B cell (primary cell): ENCODE measurements around the gene BCAP29. TPM values are rescaled to one million over a fixed set of nuclear protein-coding genes. Genes with fewer than 3 reads are reported as not detected.

Source experiments
- ATAC-seq: fragments of 200-7000 bp; cut with Tn5 transposase; one replicate; pipeline ENCODE4 v1.10.0; 2021; ENCODE audit warnings: low read depth, mild to moderate bottlenecking, moderate number of reproducible peaks, moderate library complexity
- CTCF ChIA-PET: fragments of 350-600 bp; sonication (Branson Sonifier 250); formaldehyde crosslinking; loops from one replicate; lab custom pipeline; 2021; ENCODE audit warnings: antibody characterized with exemption, inconsistent platforms; lab: Charles Lee
- POLR2A ChIA-PET: fragments of 350-600 bp; sonication (Branson Sonifier 250); formaldehyde crosslinking; loops from one replicate; lab custom pipeline; 2021; ENCODE audit warnings: antibody characterized with exemption; lab: Charles Lee
- DNase-seq: peaks from one replicate; pipeline ENCODE4 v3.0.0; 2013
- H2AFZ ChIP-seq: 2 replicates; pipeline ENCODE4 v1.6.1; 2012; ENCODE audit warnings: mild to moderate bottlenecking, low read depth, low read length; ENCODE audit not compliant: insufficient read depth, poor library complexity, severe bottlenecking
- H3K27ac ChIP-seq, 2 donors: 1 replicate in 1 of 2; 2 replicates in 1 of 2; pipeline ENCODE4 v1.5.1; 2012 to 2013; ENCODE audit warnings: low read length in 2 of 2, mild to moderate bottlenecking in 2 of 2, moderate library complexity in 1 of 2
- H3K27me3 ChIP-seq, 4 experiments: fragments of 200-600 bp in 1 of 4; sonication (generic) in 1 of 4; replicated peaks in 1 of 4; 1 replicate in 2 of 4; 2 replicates in 2 of 4; pipeline versions ENCODE4 v1.6.1 to v1.7.0; 2013 to 2016; ENCODE audit warnings: low read length in 3 of 4, mild to moderate bottlenecking in 2 of 4, mixed read lengths in 1 of 4, moderate library complexity in 1 of 4; ENCODE audit not compliant: insufficient read depth in 4 of 4, control insufficient read depth in 3 of 4; ENCODE audit errors: control extremely low read depth in 1 of 4
- H3K36me3 ChIP-seq, 2 experiments: replicated peaks in 1 of 2; 1 replicate in 1 of 2; 2 replicates in 1 of 2; pipeline versions ENCODE4 v1.6.1 to v1.7.1; 2013; ENCODE audit warnings: low read length in 1 of 2; ENCODE audit not compliant: insufficient read depth in 2 of 2, control insufficient read depth in 1 of 2; ENCODE audit errors: control extremely low read depth in 1 of 2, extremely low read depth in 1 of 2
- H3K4me1 ChIP-seq, 2 donors: fragments of 200-600 bp in 1 of 2; sonication (generic) in 1 of 2; 1 replicate in 1 of 2; 2 replicates in 1 of 2; pipeline versions ENCODE4 v1.5.1 to v1.6.1; 2013 to 2017; ENCODE audit warnings: low read length in 2 of 2; ENCODE audit not compliant: control insufficient read depth in 2 of 2, insufficient read depth in 2 of 2
- H3K4me2 ChIP-seq: replicated peaks from 2 replicates; pipeline ENCODE3; 2012; ENCODE audit warnings: mild to moderate bottlenecking, low read depth, low read length; ENCODE audit not compliant: poor library complexity, severe bottlenecking
- H3K4me3 ChIP-seq, 5 experiments: fragments of 200-600 bp in 1 of 5; sonication (generic) in 1 of 5; 1 replicate in 3 of 5; 2 replicates in 2 of 5; pipeline versions ENCODE4 v1.5.1 to v1.7.0; 2011 to 2016; ENCODE audit warnings: low read length in 4 of 5, mild to moderate bottlenecking in 4 of 5, low read depth in 2 of 5, control low read depth in 1 of 5, moderate library complexity in 1 of 5; ENCODE audit not compliant: insufficient read depth in 1 of 5; ENCODE audit errors: control extremely low read depth in 1 of 5, extremely low read depth in 1 of 5
- H3K79me2 ChIP-seq: fragments of 200-600 bp; sonication (generic); one replicate; pipeline ENCODE4 v1.6.0; 2016; ENCODE audit warnings: low read length; ENCODE audit not compliant: control insufficient read depth, insufficient read depth
- H3K9ac ChIP-seq: fragments of 200-600 bp; sonication (generic); 2 replicates; pipeline ENCODE4 v1.6.1; 2017; ENCODE audit warnings: mild to moderate bottlenecking, low read length, moderate library complexity
- H3K9me3 ChIP-seq, 3 donors: one replicate each; pipeline versions ENCODE4 v1.6.1 to v1.7.1; 2013; ENCODE audit warnings: low read length in 2 of 3; ENCODE audit not compliant: control insufficient read depth in 2 of 3, insufficient read depth in 1 of 3; ENCODE audit errors: control extremely low read depth in 1 of 3
- H4K20me1 ChIP-seq: 2 replicates; pipeline ENCODE4 v1.6.0; 2012; ENCODE audit warnings: mild to moderate bottlenecking, low read length; ENCODE audit not compliant: insufficient read depth, control insufficient read depth, poor library complexity, severe bottlenecking
- H3K27ac Mint-ChIP-seq: one replicate; pipeline ENCODE4 v1.8.0; 2021; ENCODE audit warnings: mixed read lengths
- H3K27me3 Mint-ChIP-seq: one replicate; pipeline ENCODE4 v1.8.0; 2021; ENCODE audit warnings: mixed read lengths
- H3K4me1 Mint-ChIP-seq: one replicate; pipeline ENCODE4 v1.8.0; 2021; ENCODE audit warnings: mixed read lengths
- H3K4me3 Mint-ChIP-seq: one replicate; pipeline ENCODE4 v1.8.0; 2021; ENCODE audit warnings: mixed read lengths
- H3K9me3 Mint-ChIP-seq: one replicate; pipeline ENCODE4 v1.8.0; 2022; ENCODE audit warnings: mixed read lengths; ENCODE audit not compliant: insufficient read depth
- CTCF ChIP-seq: fragments of 200-600 bp; IDR thresholded peaks from one replicate; pipeline ENCODE4 v1.8.0; 2022; ENCODE audit warnings: antibody characterized with exemption, mild to moderate bottlenecking
- EZH2 ChIP-seq: IDR thresholded peaks from 2 replicates; pipeline ENCODE4 v1.6.1; 2012; ENCODE audit warnings: borderline replicate concordance, low read depth, mild to moderate bottlenecking, moderate library complexity, low read length; ENCODE audit not compliant: insufficient read depth, poor library complexity, severe bottlenecking
- WGBS: methylation state at CpG from one replicate; pipeline ENCODE4 v1.1.5; 2013; ENCODE audit warnings: missing lambda C conversion rate; ENCODE audit not compliant: insufficient coverage; 5-methylcytosine and 5-hydroxymethylcytosine counted together
- intact Hi-C: fragments of 100-400 bp; cut with micrococcal nuclease; formaldehyde crosslinking; loops from one replicate; pipeline ENCODE4 v1.10.0; 2022
- polyA minus RNA-seq: library from RNA; depleted of rRNA, polyadenylated mRNA; stranded (reverse); fragments of >200 nt; gene quantifications from 2 replicates; pipeline ENCODE4 v1.2.3, GENCODE V29; 2012
- polyA plus RNA-seq: library from polyadenylated mRNA; depleted of rRNA; stranded (reverse); fragments of >200 nt; gene quantifications from 2 replicates; pipeline ENCODE4 v1.2.3, GENCODE V29; 2012
- total RNA-seq, 2 donors: library from RNA; stranded (reverse); fragments of 120-200 nt in 1 of 2; gene quantifications; 1 replicate in 1 of 2; 2 replicates in 1 of 2; pipeline versions ENCODE4 v1.2.3 to v1.2.4, GENCODE V29; 2013 to 2022

BCAP29 gene
- 27.3 and 31.8 TPM in 2 replicates for total RNA-seq
- total RNA-seq (2013), result 47.4 TPM
- polyA plus RNA-seq, result 24.6 and 32.5 TPM in 2 replicates
- 4.5 and 8.1 TPM in 2 replicates for polyA minus RNA-seq

GRCh38 chr7:107579885-107580715, at the start of gene BCAP29:
Gene BCAP29 (plus strand): TSS chr7:107580246. CDS start chr7:107580773, 527 bp downstream.
- H3K4me1 ChIP-seq, result peaks cover 4 to 7% of the 10 kb centered on the region in 2 donors
- H3K27ac ChIP-seq, result peak within 1 kb of the TSS; percentile 66 to 80
- POLR2A ChIA-PET, result interaction anchor here (0.6 to 2.2 kb wide), 3 partner anchors 16 to 102 kb away, joined by 3 to 6 read pairs (median 3); partner anchors contain the start of genes COG5 and DUS4L
- no peak for TF ChIP-seq EZH2
- no peak for TF ChIP-seq CTCF
- Mint-ChIP-seq H3K4me3 (peak within 1 kb of the TSS; percentile 85), H3K4me1 (peaks cover 23% of the 10 kb centered on the region), H3K27ac (peak within 1 kb of the TSS; percentile 79), H3K27me3 (no peaks in the 10 kb centered on the region), H3K9me3 (no peaks in the 10 kb centered on the region)
- WGBS, result under 1% methylated on average over 83 of the region's 89 CpGs
- H3K4me2 ChIP-seq, result peak within 1 kb of the TSS; percentile 85
- intact Hi-C loops, result loop anchor here (1.0 to 5.0 kb wide), 6 partner anchors 16 to 413 kb away; partner anchors contain the start of genes HBP1 and SLC26A4
- peak within 1 kb of the TSS; percentile 75 to 93 (median 85) for H3K4me3 ChIP-seq
- ATAC-seq (peak; percentile 98), DNase-seq (peak; percentile 87)
- peak within 1 kb of the TSS; percentile 94 for H3K9ac ChIP-seq
- H2AFZ ChIP-seq, result peak within 1 kb of the TSS; percentile 98
- H3K36me3 ChIP-seq, result peaks cover 2 to 4% of the 10 kb centered on the region in 2 experiments
- CTCF ChIA-PET, result interaction anchor here (0.9 to 1.5 kb wide), 6 partner anchors 58 to 163 kb away, joined by 3 to 7 read pairs (median 3); no protein-coding TSS in a partner anchor
- H3K27me3 ChIP-seq, result no peaks in the 10 kb centered on the region
- no peaks in the 10 kb centered on the region for H4K20me1 ChIP-seq
- peaks cover 5% of the 10 kb centered on the region for H3K79me2 ChIP-seq
- no peaks in the 10 kb centered on the region for H3K9me3 ChIP-seq

- no peak overlapping the region for H3K4me2 ChIP-seq
- TF ChIP-seq EZH2 (no peak), CTCF (no peak)
- DNase-seq (no peak), ATAC-seq (no peak)
- no peaks in the 10 kb centered on the region for H3K27me3 ChIP-seq
- H3K27me3 Mint-ChIP-seq, result no peaks in the 10 kb centered on the region
- H3K36me3 ChIP-seq, result peaks cover 0 to 6% of the 10 kb centered on the region in 2 experiments
- H3K27ac ChIP-seq, result no peak overlapping the region
- H4K20me1 ChIP-seq, result peaks cover 16% of the 10 kb centered on the region
- H2AFZ ChIP-seq, result no peak overlapping the region
- H3K4me1 ChIP-seq, result no peaks in the 10 kb centered on the region
- H3K4me3 Mint-ChIP-seq, result no peak overlapping the region
- no peak overlapping the region for H3K4me3 ChIP-seq
- H3K9me3 ChIP-seq, result no peaks in the 10 kb centered on the region
- intact Hi-C loops, result no loop called here
- H3K9ac ChIP-seq, result no peak overlapping the region
- H3K4me1 Mint-ChIP-seq, result peaks cover 8% of the 10 kb centered on the region
- H3K79me2 ChIP-seq, result peaks cover 15% of the 10 kb centered on the region
- H3K9me3 Mint-ChIP-seq, result no peaks in the 10 kb centered on the region
- ChIA-PET CTCF (interaction anchor here (0.7 kb wide), 1 partner anchor 107 kb away, joined by 5 read pairs; no protein-coding TSS in a partner anchor), POLR2A (no interaction called here)
- H3K27ac Mint-ChIP-seq, result no peak overlapping the region
These were observed 49.3 kb upstream of the BCAP29 start for GRCh38 chr7:107530751-107531150.
